Epithelial cell of esophagus (primary cell): ENCODE results near the gene FSTL1.

Experiments used
- DNase-seq: peaks from one replicate; pipeline ENCODE4 v3.0.0; 2010; ENCODE audit warnings: low read depth
- H3K4me3 ChIP-seq: 2 replicates; pipeline ENCODE4 v1.5.1; 2011; ENCODE audit warnings: mild to moderate bottlenecking, low read length, control low read depth
- TF ChIP-seq, protein P1 (sequence below): IDR thresholded peaks from 2 replicates; pipeline ENCODE4 v1.5.1; 2011; ENCODE audit warnings: low read depth, mild to moderate bottlenecking, low read length, control low read depth, inconsistent platforms; ENCODE audit not compliant: insufficient read depth; ENCODE audit errors: missing control alignments

Gene FSTL1

GRCh38 chr3:120427201-120427600 is 23.6 kb downstream of the FSTL1 start:
- no peak for DNase-seq
- no peak overlapping the region for H3K4me3 ChIP-seq
- TF ChIP-seq, protein P1, sequence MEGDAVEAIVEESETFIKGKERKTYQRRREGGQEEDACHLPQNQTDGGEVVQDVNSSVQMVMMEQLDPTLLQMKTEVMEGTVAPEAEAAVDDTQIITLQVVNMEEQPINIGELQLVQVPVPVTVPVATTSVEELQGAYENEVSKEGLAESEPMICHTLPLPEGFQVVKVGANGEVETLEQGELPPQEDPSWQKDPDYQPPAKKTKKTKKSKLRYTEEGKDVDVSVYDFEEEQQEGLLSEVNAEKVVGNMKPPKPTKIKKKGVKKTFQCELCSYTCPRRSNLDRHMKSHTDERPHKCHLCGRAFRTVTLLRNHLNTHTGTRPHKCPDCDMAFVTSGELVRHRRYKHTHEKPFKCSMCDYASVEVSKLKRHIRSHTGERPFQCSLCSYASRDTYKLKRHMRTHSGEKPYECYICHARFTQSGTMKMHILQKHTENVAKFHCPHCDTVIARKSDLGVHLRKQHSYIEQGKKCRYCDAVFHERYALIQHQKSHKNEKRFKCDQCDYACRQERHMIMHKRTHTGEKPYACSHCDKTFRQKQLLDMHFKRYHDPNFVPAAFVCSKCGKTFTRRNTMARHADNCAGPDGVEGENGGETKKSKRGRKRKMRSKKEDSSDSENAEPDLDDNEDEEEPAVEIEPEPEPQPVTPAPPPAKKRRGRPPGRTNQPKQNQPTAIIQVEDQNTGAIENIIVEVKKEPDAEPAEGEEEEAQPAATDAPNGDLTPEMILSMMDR = no peak

DNA sequence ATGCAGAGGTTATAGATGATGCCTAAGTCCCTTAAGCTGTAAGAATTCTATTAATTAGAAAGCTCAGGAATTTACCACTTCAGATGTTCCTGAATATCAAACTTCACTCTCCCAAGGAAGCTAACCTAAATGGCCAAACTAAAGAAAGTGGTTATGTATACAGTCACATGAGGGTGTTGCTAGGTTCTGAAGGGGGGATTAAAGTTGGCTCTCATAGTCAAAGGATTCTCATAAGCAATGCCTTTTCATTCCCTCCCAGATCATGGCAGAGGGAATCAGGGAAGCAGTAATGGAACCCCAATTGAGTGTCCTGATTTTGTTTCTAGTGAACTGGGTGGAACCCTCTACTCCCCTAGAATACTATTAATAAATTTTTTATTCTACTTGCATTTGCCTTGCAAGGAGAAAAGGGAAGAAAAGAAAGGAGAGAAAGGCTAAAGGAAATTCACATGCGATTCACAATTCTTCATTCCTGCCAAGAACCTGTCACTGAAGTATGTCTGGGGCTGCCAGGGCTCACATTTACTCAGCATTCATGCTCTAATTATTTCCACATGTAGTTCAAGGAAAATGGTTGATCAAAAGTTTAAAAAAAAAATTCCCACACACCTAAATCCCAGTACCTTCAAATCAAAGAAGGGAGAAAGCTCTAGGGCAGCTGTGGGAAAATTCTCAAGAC is 25.1 kb downstream of the FSTL1 start:
- TF ChIP-seq, protein P1 = no peak
- H3K4me3 ChIP-seq = no peak overlapping the region
- DNase-seq = no peak

DNA sequence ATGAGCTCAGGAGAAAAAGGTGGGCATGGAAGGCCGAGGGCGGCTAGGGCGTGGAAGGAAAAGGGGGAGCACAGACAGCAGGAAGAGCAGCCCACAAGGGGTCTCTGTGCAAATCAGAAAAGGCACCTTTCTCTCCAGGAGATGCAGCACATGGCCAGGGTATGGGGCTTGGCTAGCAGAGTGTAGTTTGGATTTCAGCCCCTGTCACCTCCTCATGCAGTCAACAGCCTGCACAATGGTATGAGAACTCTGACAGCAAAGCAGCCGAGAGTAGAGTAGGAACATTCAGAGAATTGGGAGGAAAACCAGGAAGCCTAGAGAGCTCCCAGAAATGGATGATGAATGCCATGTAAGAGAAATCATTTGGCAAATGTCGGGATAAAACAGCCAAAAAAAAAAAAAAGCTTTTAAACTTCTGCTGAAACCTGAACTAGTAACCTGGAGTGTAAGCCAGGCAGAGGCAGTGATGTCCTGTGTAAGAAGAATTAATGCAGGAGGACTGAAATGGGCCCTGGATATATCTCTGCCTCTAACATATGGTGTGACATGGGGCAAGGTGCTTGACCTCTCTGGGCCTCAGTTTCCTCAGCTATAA is 25.7 kb downstream of the FSTL1 start:
- no peak overlapping the region for H3K4me3 ChIP-seq
- DNase-seq = no peak
- TF ChIP-seq, protein P1 = no peak

GRCh38 chr3:120424506-120424905 is 26.3 kb downstream of the FSTL1 start:
- no peak overlapping the region for H3K4me3 ChIP-seq
- no peak for DNase-seq
- TF ChIP-seq, protein P1 = no peak

- no peak for DNase-seq
- H3K4me3 ChIP-seq = no peak overlapping the region
- TF ChIP-seq, protein P1 = no peak
Observed at GRCh38 chr3:120423432-120423831, 27.4 kb downstream of the FSTL1 start.

- H3K4me3 ChIP-seq = no peak overlapping the region
- no peak for DNase-seq
- TF ChIP-seq, protein P1 = no peak
Observed at GRCh38 chr3:120421926-120422325, 28.9 kb downstream of the FSTL1 start.
